ENCODE results near the gene CT47C1. TPM values are rescaled to one million over a fixed set of nuclear protein-coding genes. Genes with fewer than 3 reads are reported as not detected.

The CT47C1 gene
- total RNA-seq, 1 donor from 2014 or later, result not detected

DNA sequence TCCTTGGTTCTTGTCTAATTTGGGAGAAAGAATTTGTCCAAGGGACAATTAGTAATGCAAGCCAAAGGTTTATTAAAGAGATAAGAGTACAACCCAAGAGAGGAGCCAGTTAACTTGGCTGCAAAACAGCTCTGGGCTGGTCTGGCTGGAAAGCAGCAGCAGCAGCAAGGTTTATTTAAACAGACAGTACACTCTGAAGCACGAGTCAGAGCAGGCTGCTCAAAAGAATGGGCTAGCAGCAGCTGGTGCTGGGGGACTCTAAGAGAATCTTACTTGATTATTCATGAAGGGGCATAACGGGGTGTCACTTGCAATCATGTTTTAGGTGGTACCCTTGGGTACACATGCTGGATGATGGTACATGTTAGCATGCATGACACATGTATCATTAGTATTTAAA, 17.1 kb upstream of the CT47C1 start:
- Mint-ChIP-seq H3K9me3 (no peaks in the 10 kb centered on the region), H3K4me3 (no peak overlapping the region), H3K36me3 (ENCODE audit: low read depth) (no peaks in the 10 kb centered on the region), H3K27ac (no peak overlapping the region), H3K27me3 (ENCODE audit: insufficient read depth) (peaks cover 2% of the 10 kb centered on the region), H3K4me1 (ENCODE audit: low read depth) (no peaks in the 10 kb centered on the region)
- no peak for DNase-seq (ENCODE audit: low spot score)
- intact Hi-C loops (cut with micrococcal nuclease), result no loop called here

DNA sequence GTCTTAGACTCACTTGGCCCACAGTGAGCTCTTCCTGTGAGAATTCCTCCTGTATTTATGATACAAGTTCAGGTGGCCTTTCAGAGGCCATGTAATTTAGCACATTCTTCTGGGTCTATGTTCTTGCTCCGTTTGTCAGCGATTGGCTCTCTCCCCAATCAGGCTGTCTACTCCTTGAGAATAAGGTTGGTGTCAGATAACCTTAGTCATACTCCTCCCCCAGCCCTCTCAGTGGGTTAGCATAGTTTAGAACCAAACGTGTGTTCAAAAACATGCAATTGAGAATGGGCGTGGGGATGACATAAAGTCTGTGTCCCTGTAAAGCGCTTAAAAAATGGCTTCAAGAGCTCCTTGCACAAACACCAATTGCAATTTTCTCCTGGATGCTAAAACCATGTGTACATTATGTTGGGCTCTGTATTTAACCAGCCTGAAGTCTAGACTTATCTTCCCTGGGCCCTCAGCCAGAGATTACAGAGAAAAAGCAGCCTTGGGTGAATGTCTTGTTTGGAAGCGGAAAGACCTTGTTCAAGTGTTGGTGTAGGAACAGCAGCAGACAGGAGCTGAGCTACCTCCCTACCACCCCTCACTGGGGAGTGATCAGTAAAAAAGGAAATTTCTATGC, 9.9 kb upstream of the CT47C1 start:
- H3K4me3 Mint-ChIP-seq, result no peak overlapping the region
- intact Hi-C loops (cut with micrococcal nuclease), result no loop called here
- H3K27me3 Mint-ChIP-seq (ENCODE audit: insufficient read depth), result no peaks in the 10 kb centered on the region
- no peaks in the 10 kb centered on the region for H3K9me3 Mint-ChIP-seq
- H3K4me1 Mint-ChIP-seq (ENCODE audit: low read depth), result no peaks in the 10 kb centered on the region
- no peak overlapping the region for H3K27ac Mint-ChIP-seq
- no peaks in the 10 kb centered on the region for H3K36me3 Mint-ChIP-seq (ENCODE audit: low read depth)
- DNase-seq (ENCODE audit: low spot score), result no peak

DNA sequence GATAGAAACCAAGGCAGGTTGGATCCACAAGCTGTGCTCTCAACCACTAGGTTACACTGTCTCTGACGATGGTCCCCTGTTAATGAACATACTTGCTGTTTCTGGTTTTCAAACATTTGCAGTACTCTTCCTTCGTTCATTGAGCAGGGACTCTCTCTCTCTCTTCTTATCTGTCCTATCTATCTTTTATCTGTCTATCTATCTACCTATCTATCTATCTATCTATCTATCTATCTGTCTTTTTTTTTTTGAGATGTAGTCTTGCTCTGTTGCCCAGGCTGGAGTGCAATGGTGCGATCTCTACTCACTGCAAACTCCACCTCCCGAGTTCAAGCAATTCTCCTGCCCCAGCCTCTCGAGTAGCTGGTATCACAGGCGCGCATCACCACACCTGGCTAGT, 9.4 kb upstream of the CT47C1 start:
- DNase-seq (ENCODE audit: low spot score), result no peak
- Mint-ChIP-seq H3K36me3 (ENCODE audit: low read depth) (no peaks in the 10 kb centered on the region), H3K4me1 (ENCODE audit: low read depth) (no peaks in the 10 kb centered on the region), H3K27ac (no peak overlapping the region), H3K27me3 (ENCODE audit: insufficient read depth) (no peaks in the 10 kb centered on the region), H3K4me3 (no peak overlapping the region), H3K9me3 (no peaks in the 10 kb centered on the region)
- intact Hi-C loops (cut with micrococcal nuclease), result no loop called here

DNA sequence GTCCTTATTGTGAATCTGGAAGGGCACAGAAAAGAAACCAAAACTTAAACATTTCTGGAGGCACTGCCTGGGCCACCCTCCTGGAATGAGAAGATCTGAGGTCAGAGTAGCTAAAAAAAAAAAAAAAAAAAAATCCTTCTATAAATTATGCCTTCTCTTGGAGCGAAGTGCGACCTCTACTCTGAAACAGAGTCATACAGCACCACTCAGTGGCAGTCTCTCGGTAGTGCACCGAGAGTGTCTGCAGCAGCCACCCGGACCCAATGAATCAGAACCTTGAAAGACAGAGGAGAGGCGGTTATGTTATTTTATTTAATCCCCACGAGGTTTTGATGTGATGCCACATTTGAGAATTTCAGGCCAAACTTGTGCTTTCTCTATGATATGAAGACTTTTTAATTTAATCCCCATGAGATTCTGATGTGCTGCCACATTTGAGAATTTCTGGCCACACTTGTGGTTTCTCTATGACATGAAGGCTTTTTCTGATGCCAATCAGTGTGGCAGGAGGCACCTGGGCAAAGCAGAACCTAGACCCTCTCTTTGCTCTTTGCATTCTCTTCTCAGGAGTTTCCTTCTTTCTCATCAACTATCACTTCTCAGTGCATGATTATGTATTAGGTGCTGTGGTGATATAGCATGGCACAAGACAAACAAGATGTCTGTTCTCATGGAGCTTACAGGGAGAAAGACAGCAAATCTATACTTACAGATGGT, 5.6 kb upstream of the CT47C1 start:
- intact Hi-C loops (cut with micrococcal nuclease), result loop anchor here (1.0 kb wide), 2 partner anchors 62 to 220 kb away; no protein-coding TSS in a partner anchor
- Mint-ChIP-seq H3K36me3 (ENCODE audit: low read depth) (no peaks in the 10 kb centered on the region), H3K4me1 (ENCODE audit: low read depth) (no peaks in the 10 kb centered on the region)

DNA sequence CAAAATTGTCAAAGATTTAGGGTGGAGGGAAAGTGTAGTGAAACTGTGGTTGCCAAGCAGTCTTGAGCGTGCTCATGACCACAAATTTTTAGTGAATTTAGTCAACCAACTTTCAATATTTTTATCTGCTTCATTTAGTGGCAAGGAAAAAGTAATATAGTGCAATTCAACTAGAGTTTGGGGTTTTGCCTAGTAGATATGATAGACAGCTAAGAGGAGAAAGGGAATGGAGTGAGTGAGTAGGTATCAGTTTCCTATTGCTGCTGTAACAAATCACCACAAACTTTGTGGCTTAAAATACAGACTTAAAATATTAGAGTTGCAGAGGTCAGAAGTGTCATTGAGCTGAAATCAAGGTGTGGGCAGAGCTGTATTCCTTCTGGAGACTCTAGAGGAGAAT, 3.7 kb upstream of the CT47C1 start:
- no peaks in the 10 kb centered on the region for H3K27me3 Mint-ChIP-seq (ENCODE audit: insufficient read depth)
- H3K4me1 Mint-ChIP-seq (ENCODE audit: low read depth), result no peaks in the 10 kb centered on the region
- intact Hi-C loops (cut with micrococcal nuclease), result no loop called here
- no peak overlapping the region for H3K27ac Mint-ChIP-seq
- no peak for DNase-seq (ENCODE audit: low spot score)
- no peaks in the 10 kb centered on the region for H3K36me3 Mint-ChIP-seq (ENCODE audit: low read depth)
- no peaks in the 10 kb centered on the region for H3K9me3 Mint-ChIP-seq
- no peak overlapping the region for H3K4me3 Mint-ChIP-seq

More for the DNA sequence above, 5.6 kb upstream of the CT47C1 start:
- no peak for DNase-seq (ENCODE audit: low spot score)
- no peaks in the 10 kb centered on the region for H3K9me3 Mint-ChIP-seq
- no peaks in the 10 kb centered on the region for H3K27me3 Mint-ChIP-seq (ENCODE audit: insufficient read depth)
- no peak overlapping the region for H3K27ac Mint-ChIP-seq
- no peak overlapping the region for H3K4me3 Mint-ChIP-seq

DNA sequence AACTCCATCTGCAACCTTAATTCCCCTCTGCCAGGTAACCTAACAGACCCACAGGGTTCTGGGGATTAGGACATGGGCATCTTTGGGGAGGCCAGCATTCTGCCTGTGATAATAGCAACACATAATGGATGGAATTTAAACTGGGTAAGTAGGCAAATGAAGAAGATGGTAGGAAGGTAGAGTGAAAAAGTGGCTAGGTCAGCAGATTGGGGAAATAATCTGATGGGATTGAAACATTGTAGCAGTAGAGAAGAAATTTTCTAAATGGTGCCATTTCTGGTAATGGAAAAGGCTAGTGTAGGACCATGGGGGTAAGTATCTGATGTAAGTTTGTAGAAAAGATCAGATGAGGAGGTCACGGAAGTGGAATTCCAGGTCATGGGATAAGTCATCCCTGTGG, 3.0 kb upstream of the CT47C1 start:
- H3K4me1 Mint-ChIP-seq (ENCODE audit: low read depth), result no peaks in the 10 kb centered on the region

DNA sequence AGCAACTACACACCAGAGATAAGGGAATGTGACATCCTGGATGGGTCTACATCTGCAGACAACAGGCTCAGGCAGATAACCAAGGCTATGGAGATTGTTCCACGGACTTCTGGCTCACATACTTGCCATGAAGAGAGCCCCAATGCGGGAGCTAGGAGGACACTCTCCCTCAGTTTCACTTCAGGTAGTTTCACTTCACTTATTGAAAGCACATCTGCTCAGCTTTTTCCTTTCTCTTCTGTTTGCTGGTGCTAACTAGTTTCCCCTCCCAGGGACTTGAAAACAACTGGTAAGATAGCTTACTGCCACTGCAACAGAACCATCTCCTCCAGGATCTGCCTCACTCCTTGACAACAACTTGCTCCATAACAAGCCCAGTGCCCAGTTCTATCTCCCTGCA, 1.4 kb upstream of the CT47C1 start:
- Mint-ChIP-seq H3K9me3 (no peaks in the 10 kb centered on the region), H3K27me3 (ENCODE audit: insufficient read depth) (no peaks in the 10 kb centered on the region), H3K36me3 (ENCODE audit: low read depth) (no peaks in the 10 kb centered on the region), H3K4me3 (no peak overlapping the region), H3K27ac (no peak overlapping the region), H3K4me1 (ENCODE audit: low read depth) (no peaks in the 10 kb centered on the region)
- no peak for DNase-seq (ENCODE audit: low spot score)
- intact Hi-C loops (cut with micrococcal nuclease), result no loop called here

More for the DNA sequence above, 3.0 kb upstream of the CT47C1 start:
- Mint-ChIP-seq H3K9me3 (no peaks in the 10 kb centered on the region), H3K4me3 (no peak overlapping the region), H3K27me3 (ENCODE audit: insufficient read depth) (no peaks in the 10 kb centered on the region), H3K36me3 (ENCODE audit: low read depth) (no peaks in the 10 kb centered on the region), H3K27ac (no peak overlapping the region)
- no peak for DNase-seq (ENCODE audit: low spot score)
- intact Hi-C loops (cut with micrococcal nuclease), result no loop called here

GRCh38 chrX:119073200-119073905, 560 bp downstream of the CT47C1 start:
- intact Hi-C loops (cut with micrococcal nuclease), result no loop called here
- Mint-ChIP-seq H3K27me3 (ENCODE audit: insufficient read depth) (peaks cover 4% of the 10 kb centered on the region), H3K4me3 (no peak overlapping the region), H3K27ac (no peak overlapping the region), H3K4me1 (ENCODE audit: low read depth) (no peaks in the 10 kb centered on the region), H3K36me3 (ENCODE audit: low read depth) (no peaks in the 10 kb centered on the region), H3K9me3 (no peaks in the 10 kb centered on the region)
- no peak for DNase-seq (ENCODE audit: low spot score)

GRCh38 chrX:119073911-119074310, 1.1 kb downstream of the CT47C1 start:
- no peak overlapping the region for H3K4me3 Mint-ChIP-seq
- H3K9me3 Mint-ChIP-seq, result no peaks in the 10 kb centered on the region
- DNase-seq (ENCODE audit: low spot score), result no peak
- H3K36me3 Mint-ChIP-seq (ENCODE audit: low read depth), result no peaks in the 10 kb centered on the region
- H3K4me1 Mint-ChIP-seq (ENCODE audit: low read depth), result no peaks in the 10 kb centered on the region
- intact Hi-C loops (cut with micrococcal nuclease), result no loop called here
- no peak overlapping the region for H3K27ac Mint-ChIP-seq
- peaks cover 5% of the 10 kb centered on the region for H3K27me3 Mint-ChIP-seq (ENCODE audit: insufficient read depth)

- intact Hi-C loops (cut with micrococcal nuclease), result no loop called here
- Mint-ChIP-seq H3K9me3 (no peaks in the 10 kb centered on the region), H3K27ac (no peak overlapping the region), H3K4me3 (no peak overlapping the region), H3K27me3 (ENCODE audit: insufficient read depth) (peaks cover 7% of the 10 kb centered on the region), H3K4me1 (ENCODE audit: low read depth) (no peaks in the 10 kb centered on the region), H3K36me3 (ENCODE audit: low read depth) (no peaks in the 10 kb centered on the region)
- no peak for DNase-seq (ENCODE audit: low spot score)
Observed at GRCh38 chrX:119075270-119076025, 2.7 kb downstream of the CT47C1 start.

DNA sequence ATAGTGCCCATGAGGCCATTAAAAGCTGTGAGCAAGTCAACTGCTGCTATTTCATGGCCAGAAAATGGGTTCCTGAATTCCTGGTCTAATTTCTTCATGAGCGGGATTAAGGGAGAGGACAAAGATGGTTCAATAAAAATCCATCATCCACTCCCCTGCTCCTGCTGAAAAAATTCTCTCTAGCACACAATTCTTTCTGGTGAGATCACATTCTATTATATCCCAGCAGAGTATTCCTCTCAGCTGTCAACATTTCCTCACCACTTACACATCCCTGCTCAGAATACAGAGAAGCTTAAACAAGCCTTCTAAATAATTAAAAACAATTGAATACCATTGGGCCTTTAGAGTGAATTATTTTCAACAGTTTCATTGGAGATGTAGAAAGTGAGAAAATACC, 9.5 kb downstream of the CT47C1 start:
- no peak for DNase-seq (ENCODE audit: low spot score)
- Mint-ChIP-seq H3K36me3 (ENCODE audit: low read depth) (no peaks in the 10 kb centered on the region), H3K4me3 (no peak overlapping the region), H3K9me3 (no peaks in the 10 kb centered on the region), H3K27ac (no peak overlapping the region), H3K4me1 (ENCODE audit: low read depth) (no peaks in the 10 kb centered on the region), H3K27me3 (ENCODE audit: insufficient read depth) (peaks cover 6% of the 10 kb centered on the region)
- intact Hi-C loops (cut with micrococcal nuclease), result no loop called here

- intact Hi-C loops (cut with micrococcal nuclease), result no loop called here
- peaks cover 2% of the 10 kb centered on the region for H3K27me3 Mint-ChIP-seq (ENCODE audit: insufficient read depth)
- no peak for DNase-seq (ENCODE audit: low spot score)
- H3K27ac Mint-ChIP-seq, result no peak overlapping the region
- H3K4me1 Mint-ChIP-seq (ENCODE audit: low read depth), result no peaks in the 10 kb centered on the region
- H3K4me3 Mint-ChIP-seq, result no peak overlapping the region
- no peaks in the 10 kb centered on the region for H3K9me3 Mint-ChIP-seq
- no peaks in the 10 kb centered on the region for H3K36me3 Mint-ChIP-seq (ENCODE audit: low read depth)
Observed at GRCh38 chrX:119084766-119085165, 12.0 kb downstream of the CT47C1 start.

- DNase-seq (ENCODE audit: low spot score), result no peak
Observed at GRCh38 chrX:119087121-119087520, 14.3 kb downstream of the CT47C1 start.

More at GRCh38 chrX:119087121-119087520, 14.3 kb downstream of the CT47C1 start:
- Mint-ChIP-seq H3K27ac (no peak overlapping the region), H3K4me3 (no peak overlapping the region), H3K4me1 (ENCODE audit: low read depth) (no peaks in the 10 kb centered on the region), H3K9me3 (no peaks in the 10 kb centered on the region), H3K27me3 (ENCODE audit: insufficient read depth) (peaks cover 1% of the 10 kb centered on the region), H3K36me3 (ENCODE audit: low read depth) (no peaks in the 10 kb centered on the region)
- intact Hi-C loops (cut with micrococcal nuclease), result no loop called here
